ENCODE measurements around the gene TOPORS.
"Not testable (repeated sequence)": the region's sequence is repeated elsewhere in the genome, so short reads cannot be mapped to it uniquely, and the experiment has no call there.

The TOPORS gene

GRCh38 chr9:32565967-32566366 lies 13.6 kb upstream of the TOPORS start:
- no peak for DNase-seq

GRCh38 chr9:32558408-32558934 lies 6.1 kb upstream of the TOPORS start:
- no peak for DNase-seq

- no peak for DNase-seq
Observed at GRCh38 chr9:32554591-32554990, 2.2 kb upstream of the TOPORS start.

GRCh38 chr9:32554107-32554506 lies 1.7 kb upstream of the TOPORS start:
- peak; percentile 5 for DNase-seq

GRCh38 chr9:32551276-32552051 lies 922 bp downstream of the TOPORS start:
- DNase-seq = peak; percentile 71

GRCh38 chr9:32550562-32551275 lies 1.7 kb downstream of the TOPORS start:
- DNase-seq = peak; percentile 91

GRCh38 chr9:32550150-32550561 lies 2.2 kb downstream of the TOPORS start:
- peak; percentile 40 for DNase-seq

DNA sequence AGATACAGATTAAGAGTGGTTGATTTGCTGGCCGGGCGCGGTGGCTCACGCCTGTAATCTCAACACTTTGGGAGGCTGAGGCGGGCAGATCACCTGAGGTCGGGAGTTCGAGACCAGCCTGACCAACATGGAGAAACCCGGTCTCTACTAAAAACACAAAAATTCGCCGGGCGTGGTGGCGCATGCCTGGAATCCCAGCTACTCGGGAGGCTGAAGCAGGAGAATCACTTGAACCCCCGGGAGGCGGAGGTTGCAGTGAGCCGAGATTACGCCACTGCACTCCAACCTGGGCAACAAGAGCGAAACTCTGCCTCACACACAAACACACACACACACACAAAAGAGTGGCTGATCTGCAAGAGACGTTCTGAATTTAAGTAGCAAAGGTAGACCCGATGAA lies 4.2 kb downstream of the TOPORS start:
- not testable (repeated sequence) for DNase-seq

DNA sequence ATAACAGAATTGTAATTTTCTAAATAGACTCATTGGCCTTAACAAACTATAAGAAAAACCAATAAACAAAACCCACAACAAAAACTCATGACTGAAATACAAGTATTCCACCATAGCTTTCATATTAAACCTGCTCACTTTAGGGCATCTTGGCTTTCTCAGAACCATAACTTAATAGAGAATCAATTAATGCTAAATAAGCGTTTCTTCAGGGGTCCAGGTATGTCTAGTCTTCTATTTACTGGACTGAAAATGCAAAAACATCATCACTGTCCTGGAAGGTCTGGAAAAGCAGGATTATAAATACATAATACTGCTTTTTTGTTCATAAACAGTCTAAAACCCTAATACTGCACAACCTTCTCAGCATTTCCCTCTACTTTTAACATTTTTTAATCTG lies 6.5 kb downstream of the TOPORS start:
- no peak for DNase-seq

DNA sequence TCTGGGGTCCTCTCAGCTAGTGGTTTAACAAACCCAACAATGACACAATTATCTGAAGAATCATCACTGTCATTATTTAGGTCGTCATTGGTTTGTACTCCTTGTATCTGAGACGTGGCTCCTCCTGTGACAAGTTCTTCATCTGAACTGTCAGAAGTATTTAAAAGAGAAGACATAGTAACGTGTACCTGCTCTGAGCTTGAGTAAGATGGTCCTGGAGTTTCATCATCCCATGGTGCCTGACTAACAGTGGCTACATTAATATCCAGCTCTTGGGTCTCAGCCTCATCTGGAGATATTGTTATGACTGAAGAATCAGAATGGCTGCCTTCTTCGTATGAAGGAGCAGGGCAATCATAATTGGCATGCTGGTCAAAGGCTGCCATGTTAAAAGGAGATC lies 9.3 kb downstream of the TOPORS start:
- DNase-seq = no peak

DNA sequence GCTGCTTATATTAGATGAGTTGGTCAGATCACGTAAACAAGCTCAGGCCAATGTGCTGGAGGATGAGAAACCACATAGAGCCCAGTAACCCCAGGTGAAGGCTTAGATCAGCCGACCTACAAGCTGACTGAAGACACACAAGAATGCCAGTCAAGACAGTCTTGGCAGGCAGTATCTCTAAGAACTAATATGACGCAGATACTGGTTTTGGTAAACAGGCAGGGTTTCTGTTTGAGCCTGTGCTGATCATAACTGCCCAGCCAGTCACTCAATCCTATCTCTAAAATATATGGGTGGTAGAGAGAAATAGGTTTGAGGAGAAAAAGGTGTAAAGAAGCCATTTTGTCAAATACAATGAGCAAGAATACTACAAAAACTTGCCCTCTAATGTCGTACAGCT lies 18.6 kb downstream of the TOPORS start:
- no peak for DNase-seq

- no peak for DNase-seq
Observed at GRCh38 chr9:32533336-32533735, 19.1 kb downstream of the TOPORS start.

DNA sequence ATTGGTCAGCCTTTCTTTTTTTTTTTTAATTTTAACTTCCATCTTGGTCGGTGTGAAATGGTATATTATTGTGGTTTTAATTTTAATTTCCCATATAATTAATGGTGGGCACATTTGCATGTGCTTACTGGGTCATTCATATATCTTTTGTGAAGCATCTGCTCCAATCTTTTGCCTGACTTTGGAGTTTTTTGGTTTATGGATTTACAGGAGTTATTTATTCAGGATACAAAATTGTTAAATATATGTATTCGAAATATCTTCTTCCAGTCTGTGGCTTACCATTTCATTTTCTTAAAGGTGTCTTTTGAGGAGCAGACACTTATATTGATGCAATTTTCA lies 25.7 kb downstream of the TOPORS start:
- no peak for DNase-seq

DNA sequence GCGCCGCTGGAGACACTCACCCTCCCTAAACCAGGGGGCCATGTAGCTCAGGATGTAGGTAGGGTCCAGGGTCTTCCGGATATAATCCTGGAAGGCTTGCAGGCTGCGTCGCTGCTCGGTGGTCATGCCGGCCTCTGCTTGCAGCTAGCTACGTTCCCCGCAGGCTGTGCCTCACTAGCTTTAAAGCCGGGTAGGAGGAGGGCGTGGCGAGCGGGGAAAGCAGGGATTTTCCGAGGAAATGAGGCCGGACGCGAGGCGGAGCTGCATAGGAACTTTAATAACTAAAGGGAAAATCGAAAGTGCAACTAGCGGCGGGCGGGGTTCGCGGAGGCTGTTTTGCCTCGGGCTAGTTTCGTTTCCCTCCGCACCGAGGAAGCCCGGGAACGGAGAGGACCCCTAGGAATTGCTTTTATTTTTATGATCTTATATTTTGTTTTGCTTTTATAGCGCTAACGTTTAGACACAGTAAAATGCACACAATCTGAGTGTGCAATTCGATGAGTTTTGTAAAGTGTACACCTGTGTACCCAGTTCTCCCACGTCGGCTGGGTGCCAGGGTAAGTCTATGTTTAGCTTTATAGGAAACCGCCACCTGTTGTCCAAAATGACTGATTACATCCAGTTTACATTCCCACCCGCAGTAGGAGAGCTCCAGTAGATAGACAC lies 26.2 kb downstream of the TOPORS start, which contains the start of gene RIGI:
RIGI (minus strand) TSS at position 156 of the 666 bp plus-strand sequence; CDS start at position 126, 30 bp downstream.
- DNase-seq = peak; percentile 95

GRCh38 chr9:32525709-32526030 lies 26.7 kb downstream of the TOPORS start:
- DNase-seq = no peak

GRCh38 chr9:32524892-32525708 lies 27.3 kb downstream of the TOPORS start:
- DNase-seq = peak; percentile 40

DNA sequence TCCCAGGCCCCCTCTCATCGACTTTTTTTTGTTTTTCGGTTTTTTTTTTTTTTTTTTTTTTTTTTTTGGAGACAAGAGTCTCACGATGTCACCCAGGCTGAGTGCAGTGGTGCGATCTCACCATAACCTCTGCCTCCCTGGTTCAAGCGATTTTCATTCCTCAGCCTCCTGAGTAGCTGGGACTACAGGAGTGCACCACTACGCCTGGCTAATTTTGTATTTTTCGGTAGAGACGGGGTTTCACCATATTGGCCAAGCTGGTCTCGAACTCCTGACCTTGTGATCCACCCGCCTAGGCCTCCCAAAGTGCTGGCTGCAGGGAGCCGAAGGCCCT lies 27.9 kb downstream of the TOPORS start:
- peak; percentile 23 for DNase-seq

DNA sequence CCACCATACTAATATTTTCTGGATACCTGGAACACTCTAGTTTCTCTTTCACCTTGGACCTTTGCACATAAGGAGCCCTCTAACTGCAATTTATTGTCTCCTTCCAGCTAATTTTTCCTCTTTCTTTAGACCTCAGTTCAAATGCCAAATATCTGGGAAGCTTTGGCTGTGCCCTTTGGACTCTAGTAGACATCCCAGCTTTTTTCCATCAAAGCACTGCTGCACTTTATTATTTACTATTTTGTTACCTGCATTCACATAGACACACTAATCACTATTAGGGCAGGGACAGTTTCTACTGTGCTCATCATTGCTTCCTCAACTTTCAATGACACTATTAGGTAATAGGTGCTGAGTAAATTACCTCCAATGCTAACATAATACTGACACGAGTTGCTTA lies 28.5 kb downstream of the TOPORS start:
- DNase-seq = no peak

DNA sequence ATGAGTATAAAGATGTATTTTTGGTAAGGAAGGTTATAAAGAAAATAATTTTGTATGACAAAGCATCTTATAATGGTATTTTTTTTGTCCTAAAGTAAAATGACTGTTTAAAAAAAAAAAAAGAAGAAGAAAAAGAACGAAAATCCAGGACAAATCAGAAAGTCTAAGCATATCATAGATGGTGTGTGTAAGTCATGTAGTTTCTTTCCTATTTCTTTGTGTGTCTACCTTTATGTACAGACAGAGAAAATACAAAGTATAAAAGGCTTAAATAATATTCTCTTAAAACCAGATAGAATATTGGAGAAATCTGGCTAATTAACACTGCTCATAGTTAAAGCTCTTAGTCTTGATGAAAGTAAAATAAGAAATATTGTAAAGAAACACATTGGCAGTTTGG lies 34.1 kb downstream of the TOPORS start:
- DNase-seq = no peak

DNA sequence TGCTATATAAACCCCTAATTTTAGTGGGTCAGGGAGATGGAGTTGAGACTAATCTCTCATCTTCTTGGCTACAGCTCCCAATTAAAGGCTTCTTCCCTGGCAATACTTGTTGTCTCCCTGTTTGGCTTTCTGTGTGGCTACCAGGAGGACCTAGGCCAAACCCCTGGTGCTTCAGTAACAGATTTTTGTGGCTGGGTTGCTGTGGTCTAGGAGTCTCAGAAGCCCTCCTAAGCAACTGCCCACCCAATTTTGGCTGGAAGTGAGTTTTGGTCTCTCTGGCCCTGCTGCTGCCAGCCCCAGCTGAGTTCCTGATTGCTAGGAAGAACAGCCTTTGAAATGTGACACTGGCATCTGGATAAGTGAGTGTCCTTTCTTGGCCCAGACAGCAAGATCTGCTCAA lies 36.1 kb downstream of the TOPORS start:
- DNase-seq = no peak

- DNase-seq = no peak
Observed at GRCh38 chr9:32508728-32509127, 43.7 kb downstream of the TOPORS start.

DNA sequence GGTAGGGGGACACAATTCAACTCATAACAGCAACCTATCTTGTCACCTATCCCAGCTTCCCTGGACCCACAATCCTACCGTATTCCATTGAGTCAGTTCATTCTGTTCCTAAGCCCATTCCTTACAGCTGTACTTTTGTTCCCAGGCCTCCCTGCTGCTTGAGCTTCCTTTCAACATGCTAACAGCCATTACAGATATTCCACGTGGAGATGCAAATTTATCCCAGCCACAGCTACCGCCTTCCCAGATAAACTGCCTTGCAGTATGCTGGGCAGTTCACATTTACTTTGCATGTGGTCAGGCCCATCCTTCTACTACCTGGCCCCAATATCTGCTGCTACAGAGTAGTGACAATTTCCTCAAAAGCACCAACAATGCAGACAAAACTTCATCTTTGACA lies 49.4 kb downstream of the TOPORS start:
- no peak for DNase-seq

DNA sequence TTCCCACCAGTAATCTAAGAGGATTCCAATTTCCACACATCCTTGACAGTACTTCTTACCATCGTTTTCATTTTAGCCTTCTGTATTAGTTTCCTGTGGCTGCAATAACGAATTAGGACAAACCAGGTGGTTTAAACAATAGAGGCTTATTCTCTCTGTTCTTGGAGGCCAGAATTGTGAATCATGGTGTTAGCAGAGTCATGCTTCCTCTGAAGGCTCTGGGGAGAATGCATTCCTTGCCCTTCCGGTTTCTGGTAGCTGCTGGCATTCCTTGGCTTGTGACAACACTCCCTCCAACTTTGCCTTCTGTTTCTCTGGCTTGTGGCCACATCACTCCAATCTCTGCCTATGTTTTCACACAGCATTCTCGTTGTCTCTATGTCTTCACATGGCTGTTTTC lies 49.9 kb downstream of the TOPORS start:
- DNase-seq = peak; percentile 93
